C1 segment of cervical spinal cord (tissue), 14 donors: ENCODE measurements around the gene C14orf180.

Experiments used
- DNase-seq, 14 donors: peaks; one replicate each; lab custom pipeline; 2025; lab: John Stamatoyannopoulos, UW

Gene C14orf180

GRCh38 chr14:104579507-104579906 lies at the start of gene C14orf180:
Gene C14orf180 (plus strand): TSS chr14:104579764. CDS start chr14:104586431, 6,667 bp downstream.
- DNase-seq, result no peak

DNA sequence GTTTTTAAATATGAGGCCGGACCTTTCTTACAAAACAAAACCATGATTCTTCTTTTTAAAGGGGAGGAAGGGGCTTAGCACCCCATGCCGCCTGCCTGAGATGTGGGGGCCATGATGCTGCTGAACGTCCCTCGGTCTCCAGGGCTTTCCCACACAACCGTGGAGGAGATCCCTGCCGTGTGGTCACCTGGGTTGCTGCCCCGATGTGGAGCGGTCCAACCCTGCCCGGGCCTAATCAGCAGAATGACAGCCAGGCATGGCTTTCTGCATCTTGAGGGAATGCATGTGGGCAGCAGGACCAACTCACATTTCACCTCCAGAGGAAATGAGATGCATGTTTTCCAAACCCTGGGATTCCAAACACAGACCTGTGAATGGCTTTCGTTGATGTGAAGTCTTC lies 48.9 kb upstream of the C14orf180 start:
- DNase-seq, result no peak

DNA sequence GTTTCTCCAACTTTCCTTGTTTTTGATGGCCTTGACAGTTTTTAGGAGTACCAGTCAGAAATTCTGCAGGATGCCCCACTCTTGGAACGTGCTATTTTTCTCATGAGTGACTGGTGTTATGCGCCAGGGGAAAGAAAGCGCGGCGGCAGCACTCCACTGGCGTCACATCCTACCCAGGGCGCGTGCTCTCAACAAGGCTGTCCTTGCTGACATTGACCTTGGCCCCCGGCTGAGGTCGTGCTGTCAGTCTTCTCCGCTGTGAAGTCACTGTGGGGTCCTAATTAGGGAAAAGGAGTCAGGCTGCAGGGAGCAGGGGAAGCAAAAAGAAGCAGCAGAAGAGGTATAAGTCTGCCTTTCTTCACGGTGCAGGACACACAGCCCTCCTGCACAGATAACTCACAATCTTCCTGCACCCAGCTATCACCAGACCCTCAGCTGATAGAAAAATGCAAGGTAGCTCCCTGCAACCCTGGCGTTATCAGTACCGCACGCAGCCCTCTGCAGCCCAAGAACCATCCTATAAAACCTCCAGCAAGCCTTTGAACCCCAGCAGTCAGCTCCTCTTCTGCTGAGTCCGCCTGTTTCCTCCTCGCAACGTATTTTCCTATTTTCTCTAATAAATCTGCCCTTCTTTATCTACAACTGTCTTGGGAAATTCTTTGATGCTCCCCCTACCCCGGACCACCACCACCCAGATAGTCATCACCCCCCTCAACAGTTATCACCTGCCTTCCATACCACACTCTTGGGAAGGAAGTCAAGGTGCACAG lies 48.0 kb upstream of the C14orf180 start:
- no peak for DNase-seq

DNA sequence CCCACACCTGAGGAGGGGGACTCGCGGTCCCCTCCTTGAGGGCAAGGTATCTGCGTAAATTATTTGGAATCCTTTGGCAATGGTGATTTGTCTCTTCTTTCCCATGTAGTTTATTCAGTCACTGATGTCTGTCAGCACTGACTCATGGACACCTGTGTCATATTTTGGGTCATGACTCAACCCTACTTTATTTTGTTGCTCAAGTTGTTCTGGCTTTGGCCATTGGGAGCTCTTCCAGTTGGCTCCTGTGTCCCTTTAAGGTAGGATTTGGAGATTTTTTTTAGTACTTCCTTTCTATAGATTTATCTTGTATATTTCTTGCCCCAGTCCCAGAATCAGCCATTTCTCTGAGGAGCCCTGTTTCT lies 47.4 kb upstream of the C14orf180 start:
- DNase-seq, result no peak

- no peak for DNase-seq
These were observed 45.5 kb upstream of the C14orf180 start for GRCh38 chr14:104534036-104534435.

- no peak for DNase-seq
These were observed 42.5 kb upstream of the C14orf180 start for GRCh38 chr14:104536942-104537612.

DNA sequence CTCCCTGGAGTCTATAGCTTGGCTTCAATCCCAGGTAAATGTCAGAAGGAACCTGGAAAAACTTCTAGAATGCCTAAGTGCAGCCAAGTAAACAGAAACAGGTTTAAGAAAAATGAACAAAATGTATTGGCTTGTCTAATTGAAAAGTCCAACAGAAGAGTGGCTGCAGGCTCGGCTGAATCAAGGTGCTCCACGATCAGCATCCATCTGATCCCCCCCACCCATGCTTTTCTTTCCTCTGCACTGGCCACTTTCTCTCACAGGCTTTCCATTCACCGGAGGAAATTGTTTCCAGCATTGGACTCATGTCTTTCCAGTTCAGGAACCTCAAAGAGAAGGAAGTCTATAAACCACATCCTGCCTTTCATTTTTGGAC lies 42.0 kb upstream of the C14orf180 start:
- DNase-seq, result no peak

GRCh38 chr14:104541905-104542465 lies 37.6 kb upstream of the C14orf180 start:
- no peak for DNase-seq

GRCh38 chr14:104542871-104543830 lies 36.4 kb upstream of the C14orf180 start:
- no peak for DNase-seq

- no peak for DNase-seq
These were observed 35.1 kb upstream of the C14orf180 start for GRCh38 chr14:104544362-104544961.

- DNase-seq, result peak in 7 of 14 donors; percentile 6 to 32 (median 22)
These were observed 34.2 kb upstream of the C14orf180 start for GRCh38 chr14:104545151-104545941.

- no peak for DNase-seq
These were observed 33.5 kb upstream of the C14orf180 start for GRCh38 chr14:104545942-104546501.

DNA sequence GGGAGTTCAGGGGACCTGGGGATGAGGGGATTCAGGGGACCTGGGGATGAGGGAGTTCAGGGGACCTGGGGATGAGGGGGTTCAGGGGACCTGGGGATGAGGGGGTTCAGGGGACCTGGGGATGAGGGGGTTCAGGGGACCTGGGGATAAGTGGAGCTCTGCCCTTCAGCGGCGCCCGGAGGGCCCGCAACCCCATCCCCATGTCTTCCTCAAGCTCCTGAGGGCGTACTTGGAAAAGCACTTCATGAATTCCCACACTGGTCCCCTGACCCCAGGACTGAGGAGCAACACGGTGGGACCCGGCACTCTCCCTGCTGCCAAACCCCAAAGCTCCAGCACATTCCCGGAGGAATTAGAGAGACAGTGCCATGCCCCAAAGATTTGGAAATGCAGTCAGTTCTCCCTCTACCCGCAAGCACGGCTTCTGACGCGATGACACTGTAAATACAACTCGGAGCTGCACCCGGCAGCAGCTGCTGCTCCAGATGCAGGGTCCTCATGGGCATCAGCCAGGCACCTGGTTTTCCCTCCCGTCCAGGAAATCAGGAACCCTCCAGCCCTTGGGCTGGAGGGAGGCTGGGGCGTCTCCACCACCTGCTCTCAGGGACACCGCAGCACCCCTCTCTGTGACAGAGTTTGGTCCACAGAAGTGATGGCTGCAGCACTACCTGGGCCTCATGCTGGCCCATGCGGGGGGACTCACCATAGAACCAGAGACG lies 32.8 kb upstream of the C14orf180 start:
- no peak for DNase-seq

DNA sequence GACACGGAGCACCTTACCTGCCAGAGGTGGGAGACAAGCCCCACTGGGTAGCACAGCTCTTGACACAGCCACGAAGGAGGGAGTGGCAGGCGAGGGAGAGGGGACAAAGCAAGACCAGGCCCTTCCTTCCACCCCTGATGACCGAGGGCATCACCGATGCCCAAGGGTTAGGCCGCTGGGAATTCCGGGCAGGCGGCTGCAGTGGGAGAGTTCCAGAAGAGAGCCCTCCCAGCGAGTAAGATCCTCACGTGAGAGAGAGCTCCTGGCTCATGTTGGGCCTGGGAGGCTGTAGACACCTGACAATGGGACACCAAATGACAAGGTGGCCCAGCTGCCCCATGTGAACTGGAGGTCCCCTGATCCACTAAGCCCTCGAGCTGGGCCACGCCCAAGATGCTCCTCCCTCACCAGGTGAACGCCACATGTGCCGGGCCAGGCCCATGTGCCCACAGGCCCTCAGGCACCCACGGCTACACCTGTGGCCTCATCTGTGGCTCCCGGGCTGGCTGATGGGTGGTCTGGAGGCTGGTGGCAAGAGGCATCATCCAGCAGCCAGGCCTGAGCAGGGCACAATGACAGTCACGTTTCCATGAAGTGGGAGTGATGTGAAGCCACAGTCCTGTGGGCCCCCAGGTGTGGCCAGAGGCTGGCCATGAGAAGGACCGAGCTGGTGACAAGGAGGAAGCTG lies 32.1 kb upstream of the C14orf180 start:
- no peak for DNase-seq

DNA sequence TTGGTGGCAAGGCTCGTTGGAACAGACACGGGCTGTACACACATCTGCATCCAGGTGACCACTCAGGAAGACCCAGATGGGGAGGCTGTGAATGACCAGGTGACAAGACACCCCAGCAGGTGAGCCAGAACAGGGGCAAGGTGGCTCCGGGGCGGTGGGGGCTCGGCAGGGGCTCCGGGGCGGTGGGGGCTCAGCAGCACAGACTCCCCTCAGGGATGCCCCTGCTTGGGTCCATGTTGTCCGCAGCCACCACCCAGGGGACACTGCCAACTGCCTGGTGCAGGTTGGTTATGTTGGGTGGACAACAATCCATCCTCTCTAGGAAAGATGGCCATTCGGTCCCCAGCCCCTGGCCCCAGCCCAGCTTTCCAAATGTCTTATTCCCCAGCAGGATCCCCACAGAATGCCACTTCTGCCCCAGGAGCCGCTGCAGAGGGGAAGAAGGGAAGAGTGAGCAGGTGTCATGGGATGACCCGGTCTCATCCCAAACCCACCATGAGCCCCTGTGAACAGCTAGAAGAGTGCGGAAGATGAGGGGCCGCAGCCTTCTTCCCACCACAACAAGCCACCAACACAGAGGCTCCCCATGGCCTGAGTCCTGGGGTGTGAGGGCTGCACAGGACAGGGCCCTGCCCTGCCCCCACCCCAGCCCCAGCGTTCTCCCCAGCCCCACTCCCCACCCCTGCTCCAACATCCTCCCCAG lies 31.4 kb upstream of the C14orf180 start:
- DNase-seq, result no peak

DNA sequence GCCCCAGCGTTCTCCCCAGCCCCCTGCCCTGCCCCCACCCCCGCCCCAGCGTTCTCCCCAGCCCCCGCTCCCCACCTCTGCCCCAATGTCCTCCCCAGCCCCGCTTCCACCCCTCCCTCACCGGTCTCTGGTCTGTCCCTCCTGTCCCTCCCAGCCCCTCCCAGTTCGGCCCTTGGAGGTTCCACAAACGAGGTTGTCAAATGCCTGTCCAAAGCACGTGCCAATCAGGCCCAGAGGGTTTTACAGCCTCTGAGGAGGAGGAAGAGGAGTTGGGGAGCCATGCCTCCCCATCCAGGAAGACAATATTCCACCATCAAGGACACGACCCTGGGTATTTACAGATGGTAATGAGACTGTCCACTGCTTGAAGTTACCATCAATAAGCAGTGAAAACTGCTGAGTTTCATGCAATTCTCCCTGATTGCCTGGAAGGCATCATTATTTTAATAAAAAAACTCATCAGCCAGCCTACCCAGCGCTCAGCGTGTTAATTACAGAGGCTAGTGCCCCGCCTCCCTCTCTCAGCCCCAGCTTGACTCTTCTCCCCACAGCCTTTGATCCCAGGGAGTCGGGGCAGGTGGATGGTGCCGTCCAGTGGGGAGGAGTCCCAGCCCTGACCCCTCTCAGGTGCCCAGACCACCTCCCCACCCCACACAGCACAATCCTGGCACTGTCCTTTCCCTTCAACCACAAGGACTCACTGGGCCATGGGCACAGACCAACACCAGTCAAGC lies 30.6 kb upstream of the C14orf180 start:
- DNase-seq, result no peak

DNA sequence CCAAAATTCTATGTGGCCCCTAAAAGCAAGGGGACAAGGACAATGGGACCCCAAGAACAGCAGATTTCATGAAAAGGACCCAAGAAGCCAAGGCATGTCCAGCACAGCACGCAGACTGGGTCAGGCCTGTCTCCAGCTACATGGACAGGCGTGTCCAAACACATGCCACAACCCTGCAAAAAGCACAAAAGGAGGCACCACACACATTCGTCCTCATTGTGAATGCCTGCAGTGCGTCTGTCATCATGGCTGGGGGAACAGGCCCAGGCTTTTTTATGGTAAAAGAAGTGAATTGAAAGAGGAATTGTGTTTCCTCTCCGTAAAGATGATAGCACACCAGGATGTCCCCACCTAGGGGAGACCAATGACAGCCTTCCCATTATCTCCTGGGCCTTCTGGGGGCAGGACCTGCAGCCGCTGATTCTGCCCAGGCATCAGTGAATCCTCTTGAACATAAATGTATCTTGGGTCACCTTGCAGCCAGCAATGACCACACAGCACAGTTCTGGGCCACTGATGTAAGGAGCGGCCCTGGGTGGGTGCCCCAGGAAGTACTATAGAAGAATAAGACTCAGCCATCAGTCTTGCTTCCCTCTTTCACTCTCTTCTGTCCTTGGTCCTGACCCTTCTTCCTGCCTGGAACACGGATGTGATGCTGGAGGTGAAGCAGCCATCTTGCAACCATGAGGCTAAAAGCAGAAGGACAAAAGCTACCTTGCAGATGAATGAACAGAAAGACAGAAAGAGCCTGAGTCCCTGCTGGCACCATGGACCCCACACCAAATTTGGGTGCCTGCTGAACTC lies 29.8 kb upstream of the C14orf180 start:
- DNase-seq, result no peak
